ENCODE results near the gene RASGRP4. TPM values are rescaled to one million over a fixed set of nuclear protein-coding genes. Genes with fewer than 3 reads are reported as not detected.

RASGRP4 gene
- total and polyA plus RNA-seq, 10 of the 15 experiments (the other 5 are each of a cell fraction or from before 2014, with no cell fraction given): 0.24 to 7.4 (median 3.3) TPM

DNA sequence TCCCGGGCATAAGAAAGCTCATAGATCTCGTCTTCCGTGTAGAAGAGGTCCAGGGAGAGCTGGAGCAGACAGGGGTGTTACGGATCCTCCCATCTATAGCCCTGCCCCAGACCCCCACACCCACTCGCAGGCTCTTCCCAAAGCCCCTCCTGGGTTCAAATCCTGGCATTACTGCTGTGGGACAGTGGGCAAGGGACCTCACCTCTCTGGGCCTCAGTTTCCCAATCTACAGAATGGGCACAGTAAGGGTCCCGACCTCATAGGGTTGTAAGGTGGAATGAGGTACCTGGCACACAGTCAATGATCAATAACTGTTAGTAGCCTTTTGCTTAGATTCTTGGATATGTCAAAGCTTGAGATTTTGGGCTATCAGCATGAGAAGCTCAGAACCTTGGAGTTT is 12.6 kb downstream of the RASGRP4 start:
- RAD21 ChIA-PET (ENCODE audit: unreplicated experiment): interaction anchor here (0.6 to 1.8 kb wide), 2 partner anchors 10 to 15 kb away, joined by 3 to 8 read pairs; partner anchors contain the start of gene FAM98C
- POLR2A ChIA-PET: no interaction called here
- no peak overlapping the region for H3K4me2 ChIP-seq (ENCODE audit: control insufficient read depth, insufficient read depth)
- DNase-seq (ENCODE audit: low read depth, low spot score) (no peak), ATAC-seq (no peak), FAIRE-seq (no peak)
- CTCF ChIA-PET: interaction anchor here (0.6 to 1.9 kb wide), 2 partner anchors 11 to 352 kb away, joined by 4 to 7 read pairs; partner anchors contain the start of gene FAM98C
- WGBS (ENCODE audit: insufficient coverage, insufficient replicate concordance, low lambda C conversion rate, missing lambda C conversion rate): 72% methylated on average over 6 of the region's 6 CpGs
- H3K4me3 ChIP-seq: no peak overlapping the region
- SMC1A ChIA-PET (ENCODE audit: uncharacterized antibody, unreplicated experiment): no interaction called here
- H3K27me3 ChIP-seq (replicated peaks in 1 of 2; ENCODE audit: control insufficient read depth in 2 of 2, insufficient read depth in 2 of 2, low read length in 1 of 2): no peaks in the 10 kb centered on the region
- intact Hi-C loops (cut with micrococcal nuclease; ENCODE audit: unreplicated experiment): no loop called here
- no peak overlapping the region for H3K27ac ChIP-seq (ENCODE audit: control insufficient read depth, insufficient read depth)
- H3K9me3 ChIP-seq (replicated peaks; ENCODE audit: control insufficient read depth, insufficient read depth, low read length): no peaks in the 10 kb centered on the region
- peaks cover 7% of the 10 kb centered on the region for H3K4me1 ChIP-seq (ENCODE audit: control insufficient read depth, insufficient read depth, low read length)
- no peak overlapping the region for H3K9ac ChIP-seq (ENCODE audit: control insufficient read depth, insufficient read depth, low read length)
- no TSS peak for BruUV-seq (replicated peaks)
- in situ Hi-C loops (cut with MboI): loop anchor here (25.0 kb wide), 1 partner anchor 224 kb away; the partner anchor contains the start of gene ACTN4
- H3K36me3 ChIP-seq (ENCODE audit: control insufficient read depth in 2 of 2, insufficient read depth in 2 of 2, low read length in 1 of 2): no peaks in the 10 kb centered on the region
- H4K20me1 ChIP-seq (ENCODE audit: control insufficient read depth, insufficient read depth): no peaks in the 10 kb centered on the region
- no peak for TF ChIP-seq CREB1 (IDR thresholded peaks at IDR 0.05; ENCODE audit: low read depth)
- TF ChIP-seq, protein P1, sequence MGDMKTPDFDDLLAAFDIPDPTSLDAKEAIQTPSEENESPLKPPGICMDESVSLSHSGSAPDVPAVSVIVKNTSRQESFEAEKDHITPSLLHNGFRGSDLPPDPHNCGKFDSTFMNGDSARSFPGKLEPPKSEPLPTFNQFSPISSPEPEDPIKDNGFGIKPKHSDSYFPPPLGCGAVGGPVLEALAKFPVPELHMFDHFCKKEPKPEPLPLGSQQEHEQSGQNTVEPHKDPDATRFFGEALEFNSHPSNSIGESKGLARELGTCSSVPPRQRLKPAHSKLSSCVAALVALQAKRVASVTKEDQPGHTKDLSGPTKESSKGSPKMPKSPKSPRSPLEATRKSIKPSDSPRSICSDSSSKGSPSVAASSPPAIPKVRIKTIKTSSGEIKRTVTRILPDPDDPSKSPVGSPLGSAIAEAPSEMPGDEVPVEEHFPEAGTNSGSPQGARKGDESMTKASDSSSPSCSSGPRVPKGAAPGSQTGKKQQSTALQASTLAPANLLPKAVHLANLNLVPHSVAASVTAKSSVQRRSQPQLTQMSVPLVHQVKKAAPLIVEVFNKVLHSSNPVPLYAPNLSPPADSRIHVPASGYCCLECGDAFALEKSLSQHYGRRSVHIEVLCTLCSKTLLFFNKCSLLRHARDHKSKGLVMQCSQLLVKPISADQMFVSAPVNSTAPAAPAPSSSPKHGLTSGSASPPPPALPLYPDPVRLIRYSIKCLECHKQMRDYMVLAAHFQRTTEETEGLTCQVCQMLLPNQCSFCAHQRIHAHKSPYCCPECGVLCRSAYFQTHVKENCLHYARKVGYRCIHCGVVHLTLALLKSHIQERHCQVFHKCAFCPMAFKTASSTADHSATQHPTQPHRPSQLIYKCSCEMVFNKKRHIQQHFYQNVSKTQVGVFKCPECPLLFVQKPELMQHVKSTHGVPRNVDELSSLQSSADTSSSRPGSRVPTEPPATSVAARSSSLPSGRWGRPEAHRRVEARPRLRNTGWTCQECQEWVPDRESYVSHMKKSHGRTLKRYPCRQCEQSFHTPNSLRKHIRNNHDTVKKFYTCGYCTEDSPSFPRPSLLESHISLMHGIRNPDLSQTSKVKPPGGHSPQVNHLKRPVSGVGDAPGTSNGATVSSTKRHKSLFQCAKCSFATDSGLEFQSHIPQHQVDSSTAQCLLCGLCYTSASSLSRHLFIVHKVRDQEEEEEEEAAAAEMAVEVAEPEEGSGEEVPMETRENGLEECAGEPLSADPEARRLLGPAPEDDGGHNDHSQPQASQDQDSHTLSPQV (IDR thresholded peaks at IDR 0.05): no peak
- TF ChIP-seq, protein P2, sequence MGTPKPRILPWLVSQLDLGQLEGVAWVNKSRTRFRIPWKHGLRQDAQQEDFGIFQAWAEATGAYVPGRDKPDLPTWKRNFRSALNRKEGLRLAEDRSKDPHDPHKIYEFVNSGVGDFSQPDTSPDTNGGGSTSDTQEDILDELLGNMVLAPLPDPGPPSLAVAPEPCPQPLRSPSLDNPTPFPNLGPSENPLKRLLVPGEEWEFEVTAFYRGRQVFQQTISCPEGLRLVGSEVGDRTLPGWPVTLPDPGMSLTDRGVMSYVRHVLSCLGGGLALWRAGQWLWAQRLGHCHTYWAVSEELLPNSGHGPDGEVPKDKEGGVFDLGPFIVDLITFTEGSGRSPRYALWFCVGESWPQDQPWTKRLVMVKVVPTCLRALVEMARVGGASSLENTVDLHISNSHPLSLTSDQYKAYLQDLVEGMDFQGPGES (IDR thresholded peaks at IDR 0.05): no peak
- TF ChIP-seq, protein P3, sequence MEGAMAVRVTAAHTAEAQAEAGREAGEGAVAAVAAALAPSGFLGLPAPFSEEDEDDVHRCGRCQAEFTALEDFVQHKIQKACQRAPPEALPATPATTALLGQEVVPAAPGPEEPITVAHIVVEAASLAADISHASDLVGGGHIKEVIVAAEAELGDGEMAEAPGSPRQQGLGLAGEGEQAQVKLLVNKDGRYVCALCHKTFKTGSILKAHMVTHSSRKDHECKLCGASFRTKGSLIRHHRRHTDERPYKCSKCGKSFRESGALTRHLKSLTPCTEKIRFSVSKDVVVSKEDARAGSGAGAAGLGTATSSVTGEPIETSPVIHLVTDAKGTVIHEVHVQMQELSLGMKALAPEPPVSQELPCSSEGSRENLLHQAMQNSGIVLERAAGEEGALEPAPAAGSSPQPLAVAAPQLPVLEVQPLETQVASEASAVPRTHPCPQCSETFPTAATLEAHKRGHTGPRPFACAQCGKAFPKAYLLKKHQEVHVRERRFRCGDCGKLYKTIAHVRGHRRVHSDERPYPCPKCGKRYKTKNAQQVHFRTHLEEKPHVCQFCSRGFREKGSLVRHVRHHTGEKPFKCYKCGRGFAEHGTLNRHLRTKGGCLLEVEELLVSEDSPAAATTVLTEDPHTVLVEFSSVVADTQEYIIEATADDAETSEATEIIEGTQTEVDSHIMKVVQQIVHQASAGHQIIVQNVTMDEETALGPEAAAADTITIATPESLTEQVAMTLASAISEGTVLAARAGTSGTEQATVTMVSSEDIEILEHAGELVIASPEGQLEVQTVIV (IDR thresholded peaks at IDR 0.05; ENCODE audit: borderline replicate concordance, partially characterized antibody): no peak
- TF ChIP-seq TAF1 (IDR thresholded peaks at IDR 0.05; ENCODE audit: borderline replicate concordance, low read depth, low read length): no peak
- TF ChIP-seq NFIC (IDR thresholded peaks at IDR 0.05; ENCODE audit: low read depth, low read length): no peak
- H3K79me2 ChIP-seq (ENCODE audit: control insufficient read depth, insufficient read depth, low read length): no peaks in the 10 kb centered on the region
- no peak overlapping the region for H2AFZ ChIP-seq (ENCODE audit: control insufficient read depth, low read depth, low read length)

Measured in GM12878 (cell line).